HG02870 (cell line): ENCODE measurements around the gene NUDT8.
A peak's percentile ranks its signal among the peaks of the same experiment; 100 is the strongest.

Experiments used
- ATAC-seq: cut with Tn5 transposase; IDR thresholded peaks from one replicate; pipeline ENCODE4 v1.9.1; 2021; ENCODE audit warnings: mild to moderate bottlenecking, moderate library complexity; ENCODE audit not compliant: unreplicated experiment

Gene NUDT8, protein sequence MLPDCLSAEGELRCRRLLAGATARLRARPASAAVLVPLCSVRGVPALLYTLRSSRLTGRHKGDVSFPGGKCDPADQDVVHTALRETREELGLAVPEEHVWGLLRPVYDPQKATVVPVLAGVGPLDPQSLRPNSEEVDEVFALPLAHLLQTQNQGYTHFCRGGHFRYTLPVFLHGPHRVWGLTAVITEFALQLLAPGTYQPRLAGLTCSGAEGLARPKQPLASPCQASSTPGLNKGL

GRCh38 chr11:67629386-67630227 is at the start of gene NUDT8:
NUDT8 (minus strand) TSS chr11:67629937; CDS start chr11:67629911, 26 bp downstream.
- peak; percentile 43 for ATAC-seq

DNA sequence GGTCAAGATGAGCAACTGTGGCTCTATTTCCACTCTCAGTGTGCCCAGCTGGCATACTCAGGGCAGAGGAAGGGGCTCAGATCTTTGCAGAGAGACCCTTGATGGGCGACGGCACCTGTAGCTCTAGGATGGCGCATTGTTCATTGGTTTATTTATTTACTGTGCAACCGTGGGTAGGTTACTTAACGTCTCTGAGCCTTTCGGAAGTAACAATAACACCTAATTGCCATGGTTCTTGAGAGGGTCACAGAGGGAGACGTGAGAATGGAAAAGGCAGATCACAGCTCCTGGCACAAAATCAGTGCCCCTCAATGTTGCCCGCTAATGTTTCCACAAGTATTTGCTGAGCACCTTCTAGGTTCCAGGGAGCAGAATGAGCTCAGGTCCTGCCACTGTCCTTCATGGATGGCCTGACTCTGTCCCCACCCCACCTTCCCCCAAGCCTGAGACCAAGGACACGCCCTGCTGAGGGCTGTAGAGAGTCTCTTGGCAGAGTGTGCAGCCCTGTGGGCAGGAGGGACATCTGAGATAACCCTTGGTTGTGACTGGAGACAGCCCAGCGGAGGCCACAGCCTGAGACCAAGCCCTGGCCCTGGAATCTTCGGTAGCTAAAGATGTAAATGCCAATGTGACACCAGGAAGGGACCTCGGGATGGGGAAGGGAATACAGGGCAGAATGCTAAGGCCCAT is 45.5 kb upstream of the NUDT8 start:
- ATAC-seq = no peak

- ATAC-seq = no peak
Observed at GRCh38 chr11:67674442-67674871, 44.7 kb upstream of the NUDT8 start, which contains the start of gene ALDH3B2. ALDH3B2 (minus strand) TSS chr11:67674623; CDS start chr11:67666935, 7,688 bp downstream.

DNA sequence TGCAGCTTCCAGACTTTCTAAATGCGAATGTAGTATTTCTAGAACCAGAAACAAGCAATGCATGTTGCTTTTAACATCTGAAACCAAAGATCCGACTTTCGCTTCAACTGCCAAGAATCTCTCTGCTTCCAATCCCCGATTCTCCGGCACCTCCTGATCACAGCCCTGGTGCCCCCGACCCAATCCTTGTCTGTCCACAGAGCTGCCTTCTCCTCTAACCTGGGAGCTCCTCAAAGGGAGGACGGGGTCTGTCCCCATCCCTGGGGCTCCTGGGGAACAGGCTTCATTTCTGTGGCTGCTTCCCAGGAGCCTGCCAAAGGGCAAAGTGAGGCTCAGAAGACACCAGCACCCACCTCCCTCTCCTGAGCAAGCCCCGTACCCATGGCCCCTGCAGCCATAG is 44.2 kb upstream of the NUDT8 start:
- no peak for ATAC-seq

DNA sequence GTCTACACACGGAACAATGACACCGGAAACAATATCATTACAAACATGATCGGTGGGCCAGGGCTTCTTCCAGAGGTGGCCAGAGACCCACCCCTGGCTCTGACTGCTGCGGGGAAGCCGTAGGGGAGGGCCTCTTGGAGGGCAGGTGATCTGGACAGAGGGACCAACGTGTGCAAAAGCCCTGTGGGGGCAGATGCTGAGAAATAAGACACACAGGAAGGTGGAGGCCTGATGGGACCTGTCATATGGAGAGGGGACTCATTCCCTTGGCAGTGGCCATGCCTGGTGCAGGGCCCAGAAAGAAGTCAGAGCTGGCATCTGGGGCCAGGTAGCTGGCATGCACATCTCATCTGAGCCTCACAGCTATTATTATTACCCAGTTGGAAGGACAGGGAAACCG is 43.6 kb upstream of the NUDT8 start:
- no peak for ATAC-seq

DNA sequence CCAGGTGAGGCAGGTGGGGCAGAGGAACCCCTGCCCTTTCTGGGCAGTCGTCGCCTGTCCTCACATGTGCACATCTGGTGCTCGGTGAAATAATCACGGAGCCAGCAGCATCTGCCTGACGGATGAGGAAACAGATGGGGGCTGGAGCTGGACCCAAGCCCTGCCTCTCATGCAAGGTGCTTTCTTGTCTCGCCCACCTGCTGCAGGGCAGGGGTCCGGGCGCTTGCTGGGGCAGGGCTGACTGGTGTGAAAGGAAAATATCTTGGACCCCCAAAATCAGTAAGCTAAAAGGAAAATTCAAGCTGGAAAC is 41.4 kb upstream of the NUDT8 start:
- no peak for ATAC-seq

DNA sequence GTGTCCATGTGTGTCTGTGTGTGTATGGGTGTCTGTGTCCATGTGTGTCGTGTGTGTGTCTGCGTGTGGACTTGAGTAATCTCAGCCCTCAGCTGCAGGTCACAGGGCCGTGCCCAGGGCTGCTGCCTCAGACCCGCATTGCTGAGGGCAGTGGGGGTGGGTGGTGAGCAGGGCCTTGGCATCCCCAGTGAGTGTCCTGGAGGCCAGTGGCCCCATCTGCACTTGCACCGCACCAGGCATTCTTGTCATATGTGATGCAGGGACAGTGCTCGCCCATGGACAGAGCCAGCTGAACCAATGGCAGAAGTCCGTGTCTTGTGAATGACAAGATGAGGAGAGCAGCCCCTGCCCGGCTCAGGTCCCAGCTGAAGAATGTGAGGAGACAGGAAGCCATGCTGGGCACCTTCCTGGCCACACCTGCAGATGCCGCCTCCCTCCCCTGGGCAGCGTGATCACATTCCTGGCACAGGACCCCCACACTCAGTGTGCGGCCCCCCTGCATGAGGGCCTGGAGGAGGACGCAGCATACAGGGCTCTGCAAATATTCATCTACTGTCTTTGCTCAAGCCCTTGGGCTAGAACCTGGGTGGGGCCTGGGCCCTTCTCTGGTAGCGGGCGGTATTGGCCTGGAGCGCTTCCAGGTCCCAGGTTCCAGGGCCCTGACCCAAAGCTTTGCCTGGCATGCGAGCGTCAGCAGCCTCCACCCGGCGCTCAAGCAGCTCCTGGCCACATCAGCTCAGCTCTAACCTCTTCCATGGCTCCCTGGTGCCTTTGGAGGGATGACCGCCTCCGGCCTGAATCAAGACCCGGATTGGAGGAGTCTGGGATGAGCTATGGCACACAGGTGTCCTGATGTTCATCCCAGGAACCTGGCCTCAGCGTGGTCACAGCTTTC is 40.8 kb upstream of the NUDT8 start:
- no peak for ATAC-seq

GRCh38 chr11:67668192-67668551 is 38.4 kb upstream of the NUDT8 start:
- ATAC-seq = no peak

GRCh38 chr11:67667490-67668191 is 37.9 kb upstream of the NUDT8 start:
- no peak for ATAC-seq

DNA sequence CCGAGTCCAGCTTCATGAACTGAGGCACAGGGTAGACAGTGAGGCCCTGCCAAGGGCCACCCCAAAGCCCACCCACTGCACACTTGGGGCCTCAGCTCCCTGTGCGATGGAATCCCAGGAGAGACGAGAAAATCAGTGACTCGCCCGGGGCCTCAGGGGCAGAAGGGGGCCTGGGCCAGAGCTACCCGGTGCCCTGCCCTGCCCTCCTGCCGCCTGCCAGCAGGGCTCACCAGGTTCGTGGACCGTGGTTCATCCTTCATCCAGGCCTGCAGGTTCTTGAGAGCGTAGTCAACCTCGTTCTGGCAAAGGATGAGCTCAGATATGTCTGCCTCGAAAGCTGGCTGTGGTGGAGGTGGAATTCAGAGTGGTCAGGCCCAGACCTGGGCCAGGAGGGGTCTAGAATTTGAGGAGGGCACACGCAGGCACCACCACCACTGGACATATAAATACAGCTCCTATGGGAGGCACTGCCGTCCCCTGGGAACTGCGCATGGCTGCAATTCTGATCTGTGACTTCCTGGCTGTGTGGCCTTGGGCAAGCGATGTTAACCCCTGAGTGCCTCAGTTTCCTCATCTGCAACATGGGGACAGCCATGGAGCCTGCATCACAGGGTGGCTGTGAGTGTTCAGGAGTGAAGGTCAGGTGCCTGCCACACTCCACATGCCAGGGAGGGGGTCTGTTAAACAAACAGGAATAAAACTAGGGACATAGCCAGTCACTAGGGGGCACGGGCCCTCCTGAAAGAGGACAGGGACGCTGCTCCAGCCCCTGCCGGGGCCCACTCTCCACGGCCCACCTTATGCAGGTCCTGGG is 37.1 kb upstream of the NUDT8 start:
- ATAC-seq = no peak

GRCh38 chr11:67666303-67666645 is 36.5 kb upstream of the NUDT8 start:
- no peak for ATAC-seq

DNA sequence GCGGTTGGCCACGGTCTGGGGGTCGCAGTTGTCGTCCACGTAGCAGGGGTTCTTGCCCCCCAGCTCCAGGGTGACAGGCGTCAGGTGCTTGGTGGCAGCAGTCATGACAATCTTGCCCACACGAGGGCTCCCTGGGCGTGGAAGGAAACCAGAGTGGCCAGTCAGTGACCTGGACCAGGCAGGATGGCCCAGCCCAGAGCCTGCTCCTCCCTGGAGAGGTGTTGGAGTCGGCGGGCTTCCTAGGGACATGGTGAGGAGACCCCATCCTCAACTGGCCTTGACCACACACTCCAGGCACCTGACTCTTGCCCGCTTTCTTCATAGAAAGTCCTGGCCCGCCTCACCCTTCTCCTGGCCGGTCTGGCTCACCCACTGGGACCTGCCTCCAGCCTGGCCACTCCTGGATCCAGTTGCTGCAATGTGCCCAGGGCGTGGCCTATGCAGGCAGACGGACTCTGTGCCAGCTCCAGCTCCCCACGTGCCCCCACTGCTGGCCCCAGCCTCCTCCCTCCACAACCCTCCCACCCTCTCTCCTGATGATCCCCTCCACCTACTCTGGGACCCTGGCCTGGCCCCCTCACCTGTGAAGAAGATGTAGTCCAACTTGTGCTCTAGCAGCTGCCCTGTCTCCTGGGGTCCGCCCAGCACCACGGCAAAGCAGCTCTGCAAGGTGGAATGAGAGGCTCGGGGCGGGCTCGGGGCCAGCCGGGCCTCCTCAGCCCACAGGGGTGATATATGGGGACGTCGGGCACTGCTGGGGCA is 36.0 kb upstream of the NUDT8 start:
- ATAC-seq = no peak

- ATAC-seq = no peak
Observed at GRCh38 chr11:67664696-67665540, 35.2 kb upstream of the NUDT8 start.

GRCh38 chr11:67664213-67664585 is 34.5 kb upstream of the NUDT8 start:
- ATAC-seq = no peak

DNA sequence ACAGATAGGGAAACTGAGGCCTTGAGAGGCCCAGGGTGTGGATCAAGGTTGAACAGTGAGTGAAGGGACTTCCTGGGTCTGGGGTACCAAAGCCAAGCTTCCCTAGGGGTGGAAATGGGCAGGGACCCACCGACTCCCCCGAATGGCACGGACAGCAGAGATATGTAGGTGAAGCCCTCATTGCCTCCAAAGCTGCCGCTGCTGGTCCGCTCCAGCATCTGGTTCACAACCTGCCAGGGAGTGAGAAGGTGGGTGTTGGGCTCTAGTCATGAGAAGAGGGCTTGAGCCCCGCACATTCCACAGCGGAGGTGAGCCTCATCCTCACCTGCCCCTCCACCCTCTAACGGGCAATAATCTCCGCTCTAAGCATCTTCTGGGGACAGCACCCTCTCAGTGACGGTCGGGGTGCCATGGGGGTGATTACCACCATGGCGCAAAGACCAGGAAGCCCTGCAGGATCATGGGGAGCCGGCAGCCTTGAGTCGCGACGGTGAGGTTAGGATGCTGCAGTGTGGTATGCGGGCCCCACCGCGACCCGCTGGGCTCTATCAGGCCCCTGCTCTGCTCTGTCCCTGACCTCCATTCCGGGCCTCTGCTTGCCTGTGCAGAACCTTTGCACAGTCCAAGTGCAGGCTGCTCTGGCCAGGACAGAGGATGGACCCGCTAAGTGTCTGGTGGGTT is 33.9 kb upstream of the NUDT8 start:
- ATAC-seq = no peak

- no peak for ATAC-seq
Observed at GRCh38 chr11:67662835-67663531, 33.2 kb upstream of the NUDT8 start.
